H1 (cell line): Measurements from ENCODE around the gene GDNF. TPM values are rescaled to one million over a fixed set of nuclear protein-coding genes. Genes with fewer than 3 reads are reported as not detected.
A peak's percentile ranks its signal among the peaks of the same experiment; 100 is the strongest.

Experiments used
- CTCF ChIA-PET: fragments of 300-600 bp; sonication (Branson Sonifier 250); formaldehyde crosslinking; loops from one replicate; lab custom pipeline; 2021; ENCODE audit not compliant: partially characterized antibody; lab: Charles Lee
- POLR2A ChIA-PET: fragments of 300-600 bp; sonication (Branson Sonifier 250); formaldehyde crosslinking; loops from one replicate; lab custom pipeline; 2021; ENCODE audit warnings: inconsistent platforms; ENCODE audit not compliant: partially characterized antibody; lab: Charles Lee
- DNase-seq, 2 experiments: peaks; one replicate each; pipeline versions ENCODE4 v3.0.0 to v3.0.0-alpha.2; 2010 to 2022; ENCODE audit warnings: low spot score in 2 of 2, low read depth in 1 of 2, mixed read lengths in 1 of 2
- FAIRE-seq: peaks from 2 replicates; lab custom pipeline; 2011; peaks lifted over from hg19 to GRCh38; lab: Jason Lieb, UNC
- H2AFZ ChIP-seq: 2 replicates; pipeline ENCODE4 v1.8.1; 2012; ENCODE audit warnings: low read length, inconsistent platforms
- H2AK5ac ChIP-seq: 2 replicates; pipeline ENCODE4 v1.6.1; 2013; ENCODE audit warnings: low read depth, low read length
- H2BK120ac ChIP-seq: replicated peaks from 2 replicates; pipeline ENCODE3; 2013; ENCODE audit warnings: low read depth, low read length, inconsistent platforms
- H2BK12ac ChIP-seq: 2 replicates; pipeline ENCODE4 v1.6.1; 2013; ENCODE audit warnings: low read depth, low read length
- H2BK15ac ChIP-seq: 2 replicates; pipeline ENCODE4 v1.6.1; 2013; ENCODE audit warnings: low read length
- H2BK20ac ChIP-seq: 2 replicates; pipeline ENCODE4 v1.6.1; 2013; ENCODE audit warnings: low read length
- H2BK5ac ChIP-seq: 2 replicates; pipeline ENCODE4 v1.6.1; 2013; ENCODE audit warnings: low read depth, low read length
- H3K14ac ChIP-seq: 2 replicates; pipeline ENCODE4 v1.6.1; 2013; ENCODE audit warnings: inconsistent platforms; ENCODE audit not compliant: insufficient read length
- H3K18ac ChIP-seq: 2 replicates; pipeline ENCODE4 v1.6.1; 2013; ENCODE audit warnings: low read length; ENCODE audit errors: extremely low read depth
- H3K23ac ChIP-seq: 2 replicates; pipeline ENCODE4 v1.6.1; 2013; ENCODE audit warnings: inconsistent platforms; ENCODE audit not compliant: insufficient read length
- H3K23me2 ChIP-seq: 2 replicates; pipeline ENCODE4 v1.6.1; 2013; ENCODE audit warnings: low read depth, low read length
- H3K27ac ChIP-seq: 2 replicates; pipeline ENCODE4 v1.6.1; 2011; ENCODE audit warnings: low read depth, low read length, inconsistent platforms
- H3K27me3 ChIP-seq, 4 experiments: replicated peaks in 1 of 4; 1 replicate in 1 of 4; 2 replicates in 3 of 4; pipeline versions ENCODE4 v1.6.1 to v1.8.1; 2011 to 2013; ENCODE audit warnings: low read length in 3 of 4, mild to moderate bottlenecking in 3 of 4, inconsistent platforms in 2 of 4, mixed read lengths in 2 of 4, moderate library complexity in 1 of 4; ENCODE audit not compliant: control insufficient read depth in 3 of 4, insufficient read depth in 3 of 4; ENCODE audit errors: extremely low read depth in 1 of 4
- H3K36me3 ChIP-seq, 4 experiments: 2 replicates each; pipeline versions ENCODE4 v1.6.1 to v1.8.1; 2011 to 2013; ENCODE audit warnings: mild to moderate bottlenecking in 4 of 4, low read length in 3 of 4, moderate library complexity in 2 of 4, control low read depth in 1 of 4, inconsistent platforms in 1 of 4; ENCODE audit not compliant: insufficient read depth in 4 of 4, control insufficient read depth in 2 of 4
- H3K4ac ChIP-seq: replicated peaks from 2 replicates; pipeline ENCODE3; 2013; ENCODE audit warnings: low read length, low read depth, mixed read lengths, inconsistent platforms; ENCODE audit not compliant: insufficient read length
- H3K4me1 ChIP-seq, 4 experiments: replicated peaks in 1 of 4; 1 replicate in 1 of 4; 2 replicates in 3 of 4; pipeline versions ENCODE4 v1.6.1 to v1.8.1; 2011 to 2013; ENCODE audit warnings: low read length in 3 of 4, inconsistent platforms in 2 of 4, mixed read lengths in 1 of 4; ENCODE audit not compliant: insufficient read depth in 4 of 4, control insufficient read depth in 3 of 4
- H3K4me2 ChIP-seq, 2 experiments: 2 replicates each; pipeline versions ENCODE4 v1.6.1 to v1.8.1; 2011 to 2013; ENCODE audit warnings: low read depth in 2 of 2, low read length in 2 of 2, control low read depth in 1 of 2, inconsistent platforms in 1 of 2, mild to moderate bottlenecking in 1 of 2; ENCODE audit not compliant: insufficient read depth in 1 of 2
- H3K4me3 ChIP-seq, 4 experiments: fragments of 200-600, 300-600 bp in 1 of 4; sonication (generic), shearing (Covaris generic), sonication (Bioruptor Twin) in 1 of 4; 2 replicates each; pipeline versions ENCODE4 v1.5.1 to v1.8.1; 2011 to 2016; ENCODE audit warnings: low read length in 4 of 4, low read depth in 3 of 4, control low read depth in 2 of 4, inconsistent platforms in 2 of 4, mild to moderate bottlenecking in 2 of 4, mixed read lengths in 1 of 4, moderate library complexity in 1 of 4; ENCODE audit not compliant: insufficient read depth in 2 of 4; ENCODE audit errors: extremely low read depth in 1 of 4
- H3K56ac ChIP-seq: replicated peaks from 2 replicates; pipeline ENCODE3; 2013; ENCODE audit warnings: low read depth, mild to moderate bottlenecking, mixed read lengths, low read length, inconsistent platforms; ENCODE audit not compliant: insufficient read length
- H3K79me1 ChIP-seq: 2 replicates; pipeline ENCODE4 v1.6.1; 2013; ENCODE audit warnings: low read depth, low read length, control low read depth
- H3K79me2 ChIP-seq, 2 experiments: 2 replicates each; pipeline versions ENCODE4 v1.6.1 to v1.8.1; 2012 to 2013; ENCODE audit warnings: low read length in 2 of 2, mild to moderate bottlenecking in 2 of 2, inconsistent platforms in 1 of 2; ENCODE audit not compliant: insufficient read depth in 2 of 2, control insufficient read depth in 1 of 2
- H3K9ac ChIP-seq, 4 experiments: replicated peaks in 1 of 4; 1 replicate in 1 of 4; 2 replicates in 3 of 4; pipeline versions ENCODE4 v1.6.1 to v1.8.1; 2011 to 2013; ENCODE audit warnings: low read depth in 3 of 4, low read length in 3 of 4, control low read depth in 2 of 4, mild to moderate bottlenecking in 2 of 4, moderate library complexity in 2 of 4, inconsistent platforms in 1 of 4; ENCODE audit errors: extremely low read depth in 1 of 4
- H3K9me3 ChIP-seq, 2 experiments: 2 replicates each; pipeline versions ENCODE4 v1.6.1 to v1.8.1; 2012 to 2013; ENCODE audit warnings: mild to moderate bottlenecking in 2 of 2, moderate library complexity in 2 of 2, control low read depth in 1 of 2, inconsistent platforms in 1 of 2, low read depth in 1 of 2, low read length in 1 of 2, mixed read lengths in 1 of 2; ENCODE audit not compliant: insufficient read depth in 2 of 2
- H4K20me1 ChIP-seq, 2 experiments: replicated peaks in 1 of 2; 2 replicates each; pipeline versions ENCODE3 to v1.8.1; 2011 to 2013; ENCODE audit warnings: inconsistent platforms in 2 of 2, low read length in 2 of 2, mild to moderate bottlenecking in 1 of 2; ENCODE audit not compliant: insufficient read depth in 2 of 2, control insufficient read depth in 1 of 2
- H4K5ac ChIP-seq: 2 replicates; pipeline ENCODE4 v1.6.1; 2013; ENCODE audit warnings: low read length, low read depth, mixed read lengths, inconsistent platforms; ENCODE audit not compliant: insufficient read length
- H4K8ac ChIP-seq: 2 replicates; pipeline ENCODE4 v1.8.0; 2013; ENCODE audit warnings: mild to moderate bottlenecking, moderate library complexity, low read length, inconsistent platforms; ENCODE audit not compliant: insufficient read depth; ENCODE audit errors: extremely low read depth
- H4K91ac ChIP-seq: replicated peaks from 2 replicates; pipeline ENCODE3; 2013; ENCODE audit warnings: low read length, mixed read lengths, inconsistent platforms; ENCODE audit not compliant: insufficient read length
- KDM1A ChIP-seq: fragments of 200-600, 300-600 bp; sonication (generic); IDR thresholded peaks from 2 replicates; pipeline ENCODE4 v1.7.1; 2016; ENCODE audit warnings: mild to moderate bottlenecking, low read length, borderline replicate concordance
- RNF2 ChIP-seq: fragments of 200-900, 300-1000 bp; sonication (generic); IDR thresholded peaks from 2 replicates; pipeline ENCODE4 v1.7.1; 2016; ENCODE audit warnings: borderline replicate concordance, low read depth, mild to moderate bottlenecking, antibody characterized with exemption, low read length; ENCODE audit not compliant: poor library complexity, severe bottlenecking; ENCODE audit errors: missing control alignments
- SIN3A ChIP-seq, 2 experiments: IDR thresholded peaks in 1 of 2; conservative IDR thresholded peaks in 1 of 2; 2 replicates each; pipeline ENCODE4 v1.6.1; 2011 to 2012; ENCODE audit warnings: low read length in 2 of 2, improper control_type of control experiment in 1 of 2, low read depth in 1 of 2, mild to moderate bottlenecking in 1 of 2
- WGBS, 2 experiments: shearing (Covaris generic) in 1 of 2; methylation state at CpG; one replicate each; pipeline versions ENCODE4 v1.1.6 to v1.1.7; 2013 to 2015; ENCODE audit warnings: low lambda C conversion rate in 2 of 2, mixed read lengths in 2 of 2, inconsistent platforms in 1 of 2, low coverage in 1 of 2, missing lambda C conversion rate in 1 of 2; ENCODE audit not compliant: insufficient replicate concordance in 2 of 2, insufficient coverage in 1 of 2, insufficient read length in 1 of 2; ENCODE audit errors: extremely low coverage in 1 of 2, missing lambda C conversion rate in 1 of 2; 5-methylcytosine and 5-hydroxymethylcytosine counted together
- polyA plus RNA-seq, 7 experiments: library from polyadenylated mRNA; depleted of rRNA in 3 of 7; stranded (reverse) in 5 of 7; unstranded in 2 of 7; fragments of >200 nt in 5 of 7; fragments of 200-250 nt in 2 of 7; gene quantifications; 1 replicate in 5 of 7; 2 replicates in 1 of 7; 4 replicates in 1 of 7; pipeline versions ENCODE4 v1.2.1 to v1.2.3, GENCODE V29; 2011 to 2013; ENCODE audit warnings: missing spikeins in 2 of 7, mixed read lengths in 2 of 7
- total RNA-seq: library from RNA; stranded (reverse); fragmentation: NEBNext Ultra II Directional; extraction: Animal tissue kit (Norgen Biotek cat#: 25700); gene quantifications from 2 replicates; pipeline ENCODE4 v1.2.1, GENCODE V29; 2021
- TF ChIP-seq, protein P1 (sequence below): IDR thresholded peaks from 2 replicates; pipeline ENCODE4 v1.6.1; 2012; ENCODE audit warnings: inconsistent platforms

The GDNF gene
- total and polyA plus RNA-seq, 2 of the 8 experiments (the other 6 are each of a cell fraction or from before 2014, with no cell fraction given) = 0.15 to 2.0 TPM

DNA sequence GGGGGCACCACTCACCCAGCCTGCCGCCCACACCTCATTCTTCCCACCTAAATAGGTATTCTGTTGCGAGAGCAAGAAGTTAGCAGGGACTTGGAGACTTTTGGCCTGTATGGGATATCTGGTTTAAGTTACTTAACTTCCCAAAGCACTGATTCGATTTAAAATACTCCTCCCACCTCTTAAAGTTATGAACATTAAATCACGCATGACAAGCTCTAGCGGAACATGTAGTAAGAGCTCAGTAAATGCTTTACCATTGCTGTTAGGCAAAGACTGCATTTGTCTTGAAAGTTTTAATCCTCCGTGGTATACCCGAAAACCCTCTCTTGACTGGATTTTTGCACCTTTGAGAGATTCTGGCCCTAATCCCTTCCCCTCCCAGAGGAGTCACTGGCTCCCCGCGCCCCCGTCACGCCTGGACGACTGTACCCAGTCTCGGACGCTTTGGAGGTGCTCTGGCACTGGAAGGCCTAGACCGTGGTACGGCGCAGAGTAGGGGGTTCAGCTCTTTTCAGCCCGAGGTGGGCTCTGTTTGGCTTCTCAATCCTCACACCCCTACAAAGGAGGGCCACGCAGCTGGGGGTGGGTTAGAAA, 4.4 kb downstream of the GDNF start:
- Histone ChIP-seq H3K23me2 (peaks cover 24% of the 10 kb centered on the region), H2BK20ac (no peak overlapping the region), H3K4me1 (peaks cover 0 to 28% (median 14%) of the 10 kb centered on the region in 4 experiments; a peak in 6 of 7 replicates), H2BK5ac (no peak overlapping the region), H3K23ac (no peak overlapping the region), H4K91ac (no peak overlapping the region), H2AFZ (no peak overlapping the region), H4K8ac (no peak overlapping the region), H2BK12ac (0 out of 2 replicates have a peak overlapping the region, but pooled peaks have one; percentile 22), H3K9me3 (no peaks in the 10 kb centered on the region; a peak in 1 of 4 replicates), H3K79me1 (no peaks in the 10 kb centered on the region), H2BK15ac (0 out of 2 replicates have a peak overlapping the region, but pooled peaks have one; percentile 21), H3K4ac (no peak overlapping the region), H3K27ac (no peak overlapping the region), H4K5ac (no peak overlapping the region), H3K4me2 (peak overlapping the region; percentile 86 to 87), H2AK5ac (no peak overlapping the region), H3K56ac (no peak overlapping the region), H3K14ac (no peak overlapping the region), H3K4me3 (peak overlapping the region; percentile 35 to 59 (median 44); a peak in 5 of 8 replicates), H3K18ac (peak overlapping the region; percentile 25; the same call in 1 of the 2 replicates), H3K36me3 (peaks cover 0 to 6% (median 0%) of the 10 kb centered on the region in 4 experiments; a peak in 1 of 8 replicates), H3K27me3 (peaks cover 57 to 78% (median 75%) of the 10 kb centered on the region in 4 experiments), H2BK120ac (no peak overlapping the region), H3K9ac (no peak overlapping the region), H3K79me2 (no peaks in the 10 kb centered on the region), H4K20me1 (no peaks in the 10 kb centered on the region)
- DNase-seq (no peak), FAIRE-seq (no peak)
- CTCF ChIA-PET = interaction anchor here (0.6 to 3.2 kb wide), 13 partner anchors 9 to 366 kb away, joined by 3 to 36 read pairs (median 4); no protein-coding TSS in a partner anchor
- no peak for TF ChIP-seq SIN3A (conservative IDR thresholded peaks at IDR 0.05 in 1 of 2, IDR thresholded peaks at IDR 0.05 in 1 of 2; ENCODE audit: low read depth in 1 of 2, low read length in 2 of 2)
- TF ChIP-seq RNF2 = peak; percentile 20
- TF ChIP-seq KDM1A = no peak
- TF ChIP-seq, protein P1, sequence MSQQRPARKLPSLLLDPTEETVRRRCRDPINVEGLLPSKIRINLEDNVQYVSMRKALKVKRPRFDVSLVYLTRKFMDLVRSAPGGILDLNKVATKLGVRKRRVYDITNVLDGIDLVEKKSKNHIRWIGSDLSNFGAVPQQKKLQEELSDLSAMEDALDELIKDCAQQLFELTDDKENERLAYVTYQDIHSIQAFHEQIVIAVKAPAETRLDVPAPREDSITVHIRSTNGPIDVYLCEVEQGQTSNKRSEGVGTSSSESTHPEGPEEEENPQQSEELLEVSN = 0 out of 2 replicates have a peak, but pooled peaks have one; percentile 18
- 31% methylated on average over 14 of the region's 19 CpGs; no CpG with 5 or more reads in 1 of the 2 experiments for WGBS, 2 experiments
- POLR2A ChIA-PET = no interaction called here
